OCI-LY7 (cell line): ENCODE data around the gene SLC2A4. TPM values are rescaled to one million over a fixed set of nuclear protein-coding genes. Genes with fewer than 3 reads are reported as not detected.

Experiments used
- BruUV-seq: library from RNA; stranded (reverse); fragments of 400-500 nt; replicated peaks from 2 replicates; lab custom pipeline; 2021; lab: Mats Ljungman, UMichigan
- CTCF ChIA-PET: fragments of 300-600 bp; sonication (Branson Sonifier 250); formaldehyde crosslinking; loops from one replicate; lab custom pipeline; 2022; ENCODE audit warnings: antibody characterized with exemption; ENCODE audit not compliant: unreplicated experiment; lab: Charles Lee
- POLR2A ChIA-PET: fragments of 300-600 bp; sonication (Branson Sonifier 250); formaldehyde crosslinking; loops from one replicate; lab custom pipeline; 2022; ENCODE audit warnings: antibody characterized with exemption; lab: Charles Lee
- DNase-seq: peaks from one replicate; pipeline ENCODE4 v3.0.0-alpha.2; 2015; ENCODE audit warnings: low spot score
- H2AFZ ChIP-seq: fragments of 200-600 bp; sonication (generic), shearing (Covaris generic); 2 replicates; pipeline ENCODE4 v1.6.1; 2014; ENCODE audit warnings: mild to moderate bottlenecking, antibody characterized with exemption, low read length, moderate library complexity
- H3K27ac ChIP-seq: fragments of 200-600 bp; sonication (generic); 2 replicates; pipeline ENCODE4 v1.5.1; 2014; ENCODE audit warnings: mixed run types, low read depth, mild to moderate bottlenecking, moderate library complexity, low read length, inconsistent platforms; ENCODE audit not compliant: poor library complexity, severe bottlenecking
- H3K36me3 ChIP-seq: fragments of 200-600 bp; sonication (generic); 2 replicates; pipeline ENCODE4 v1.6.1; 2014; ENCODE audit warnings: mild to moderate bottlenecking, antibody characterized with exemption, low read length, moderate library complexity, mixed read lengths; ENCODE audit not compliant: insufficient read depth
- H3K4me1 ChIP-seq: fragments of 200-600 bp; sonication (generic); 2 replicates; pipeline ENCODE4 v1.5.1; 2014; ENCODE audit warnings: mild to moderate bottlenecking, low read length; ENCODE audit not compliant: insufficient read depth, poor library complexity, severe bottlenecking
- H3K4me2 ChIP-seq: fragments of 200-600 bp; sonication (generic); 2 replicates; pipeline ENCODE4 v1.6.1; 2014; ENCODE audit warnings: mild to moderate bottlenecking, low read length
- H3K4me3 ChIP-seq: fragments of 200-600 bp; sonication (generic); 2 replicates; pipeline ENCODE4 v1.5.1; 2014; ENCODE audit warnings: mild to moderate bottlenecking, low read depth, low read length; ENCODE audit not compliant: poor library complexity, severe bottlenecking
- H3K79me2 ChIP-seq: fragments of 200-600 bp; sonication (generic); 2 replicates; pipeline ENCODE4 v1.6.1; 2016; ENCODE audit warnings: low read depth, mild to moderate bottlenecking, low read length, moderate library complexity, mixed read lengths; ENCODE audit not compliant: insufficient read depth
- H3K9me2 ChIP-seq: fragments of 200-600 bp; sonication (generic); 2 replicates; pipeline ENCODE4 v1.6.1; 2016; ENCODE audit warnings: mild to moderate bottlenecking, low read length, mixed read lengths; ENCODE audit not compliant: insufficient read depth
- H3K9me3 ChIP-seq: fragments of 200-600 bp; sonication (generic); 2 replicates; pipeline ENCODE4 v1.6.1; 2014; ENCODE audit warnings: mild to moderate bottlenecking, mixed run types, low read length, mixed read lengths
- H4K20me1 ChIP-seq: fragments of 200-600 bp; sonication (generic); 2 replicates; pipeline ENCODE4 v1.6.1; 2014; ENCODE audit warnings: mild to moderate bottlenecking, antibody characterized with exemption, low read length, moderate library complexity, mixed read lengths; ENCODE audit not compliant: insufficient read depth
- EZH2phosphoT487 ChIP-seq: fragments of 200-600 bp; sonication (generic); IDR thresholded peaks from 2 replicates; pipeline ENCODE4 v1.6.1; 2018; ENCODE audit warnings: low read depth, borderline replicate concordance, mild to moderate bottlenecking, mixed run types, antibody characterized with exemption, low read length, moderate library complexity, mixed read lengths
- intact Hi-C: fragments of 100-400 bp; cut with micrococcal nuclease; formaldehyde crosslinking; loops from one replicate; pipeline ENCODE4 v1.10.0; 2022; ENCODE audit not compliant: unreplicated experiment
- total RNA-seq, 2 experiments: library from RNA; depleted of rRNA in 1 of 2; stranded (reverse); fragments of >200 nt in 1 of 2; shearing (Covaris generic) in 1 of 2; gene quantifications; 2 replicates each; pipeline ENCODE4 v1.2.3, GENCODE V29; 2014 to 2022
- TF ChIP-seq, protein P1 (sequence below): fragments of 200-600 bp; sonication (generic); conservative IDR thresholded peaks from 2 replicates; pipeline ENCODE4 v1.5.1; 2014; ENCODE audit warnings: mild to moderate bottlenecking, antibody characterized with exemption, low read length, moderate library complexity, mixed read lengths

Gene SLC2A4
- total RNA-seq, 2 experiments from 2014 or later, result 0.61 to 0.63 TPM

DNA sequence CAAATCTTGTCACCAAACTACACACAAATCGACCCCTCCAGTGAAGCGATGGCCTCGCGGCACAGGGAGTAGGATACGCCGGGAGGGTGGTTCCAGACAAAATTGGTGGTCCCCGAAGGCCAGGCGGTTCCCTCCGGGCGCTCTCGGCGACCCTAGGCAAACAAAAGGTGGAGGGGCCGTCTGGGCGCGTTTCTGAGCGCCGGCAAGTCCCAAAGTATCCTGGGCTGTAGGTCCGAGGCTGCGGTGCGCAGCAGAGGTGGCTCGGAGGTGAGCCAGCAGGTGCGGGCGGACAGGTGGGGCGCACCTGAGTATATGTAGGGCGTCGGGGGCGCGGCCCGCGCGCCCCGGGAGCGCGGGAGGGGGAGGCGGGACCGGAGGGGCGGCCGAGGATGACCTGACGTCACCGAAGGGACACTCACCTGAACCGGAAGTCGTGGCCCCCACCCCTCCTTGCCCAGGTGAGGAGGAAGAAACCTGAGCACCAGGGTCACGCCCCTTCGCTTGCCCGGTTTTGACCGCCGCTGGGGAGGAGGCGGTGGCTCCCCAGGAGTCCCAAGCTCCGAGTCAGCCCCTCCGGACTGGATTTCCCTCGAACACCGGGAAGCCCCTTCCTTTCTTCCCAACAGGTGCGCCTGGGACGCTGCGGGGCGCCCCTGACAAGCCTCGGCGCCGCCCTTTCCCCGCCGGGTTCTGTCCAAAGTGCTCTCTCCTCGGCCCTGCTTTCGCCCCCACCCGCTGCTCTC is 19.2 kb upstream of the SLC2A4 start, which contains the start of gene CLDN7:
Gene CLDN7 (minus strand): TSS at position 287 of the 743 bp plus-strand sequence. CDS start 435 bp downstream, outside the sequence.
- H2AFZ ChIP-seq, result peak within 1 kb of the TSS; percentile 62
- BruUV-seq, result no TSS peak

GRCh38 chr17:7262935-7263800 is 18.4 kb upstream of the SLC2A4 start:
- peaks cover 17% of the 10 kb centered on the region for H3K4me1 ChIP-seq
- H3K9me2 ChIP-seq, result no peaks in the 10 kb centered on the region
- ChIA-PET CTCF (no interaction called here), POLR2A (interaction anchor here (1.0 kb wide), 1 partner anchor 46 kb away, joined by 3 read pairs; no protein-coding TSS in a partner anchor)
- H4K20me1 ChIP-seq, result no peaks in the 10 kb centered on the region
- peak overlapping the region; percentile 65 for H3K4me2 ChIP-seq
- no peaks in the 10 kb centered on the region for H3K9me3 ChIP-seq
- H3K4me3 ChIP-seq, result peak overlapping the region; percentile 44
- intact Hi-C loops, result no loop called here
- no TSS peak for BruUV-seq
- peaks cover 15% of the 10 kb centered on the region for H3K36me3 ChIP-seq
- TF ChIP-seq EZH2phosphoT487, result no peak
- TF ChIP-seq, protein P1, sequence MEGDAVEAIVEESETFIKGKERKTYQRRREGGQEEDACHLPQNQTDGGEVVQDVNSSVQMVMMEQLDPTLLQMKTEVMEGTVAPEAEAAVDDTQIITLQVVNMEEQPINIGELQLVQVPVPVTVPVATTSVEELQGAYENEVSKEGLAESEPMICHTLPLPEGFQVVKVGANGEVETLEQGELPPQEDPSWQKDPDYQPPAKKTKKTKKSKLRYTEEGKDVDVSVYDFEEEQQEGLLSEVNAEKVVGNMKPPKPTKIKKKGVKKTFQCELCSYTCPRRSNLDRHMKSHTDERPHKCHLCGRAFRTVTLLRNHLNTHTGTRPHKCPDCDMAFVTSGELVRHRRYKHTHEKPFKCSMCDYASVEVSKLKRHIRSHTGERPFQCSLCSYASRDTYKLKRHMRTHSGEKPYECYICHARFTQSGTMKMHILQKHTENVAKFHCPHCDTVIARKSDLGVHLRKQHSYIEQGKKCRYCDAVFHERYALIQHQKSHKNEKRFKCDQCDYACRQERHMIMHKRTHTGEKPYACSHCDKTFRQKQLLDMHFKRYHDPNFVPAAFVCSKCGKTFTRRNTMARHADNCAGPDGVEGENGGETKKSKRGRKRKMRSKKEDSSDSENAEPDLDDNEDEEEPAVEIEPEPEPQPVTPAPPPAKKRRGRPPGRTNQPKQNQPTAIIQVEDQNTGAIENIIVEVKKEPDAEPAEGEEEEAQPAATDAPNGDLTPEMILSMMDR, result no peak
- no peak for DNase-seq
- no peaks in the 10 kb centered on the region for H3K79me2 ChIP-seq
- H3K27ac ChIP-seq, result no peak overlapping the region
- H2AFZ ChIP-seq, result peak overlapping the region; percentile 62

More for the DNA sequence above, 19.2 kb upstream of the SLC2A4 start, which contains the start of gene CLDN7:
- intact Hi-C loops, result no loop called here
- H3K79me2 ChIP-seq, result no peaks in the 10 kb centered on the region
- no peak for TF ChIP-seq EZH2phosphoT487
- TF ChIP-seq, protein P1, result no peak
- H3K4me2 ChIP-seq, result peak within 1 kb of the TSS; percentile 65
- POLR2A ChIA-PET, result interaction anchor here (0.6 kb wide), 1 partner anchor 273 kb away, joined by 3 read pairs; no protein-coding TSS in a partner anchor
- H3K9me2 ChIP-seq, result no peaks in the 10 kb centered on the region
- no peak within 1 kb of the TSS for H3K27ac ChIP-seq
- peaks cover 18% of the 10 kb centered on the region for H3K36me3 ChIP-seq
- H3K4me1 ChIP-seq, result peaks cover 17% of the 10 kb centered on the region
- no peak for DNase-seq
- CTCF ChIA-PET, result no interaction called here
- peak within 1 kb of the TSS; percentile 44 for H3K4me3 ChIP-seq
- H3K9me3 ChIP-seq, result no peaks in the 10 kb centered on the region
- no peaks in the 10 kb centered on the region for H4K20me1 ChIP-seq
